Gastroesophageal sphincter (tissue), 4 donors: ENCODE data around the gene KERA. TPM values are rescaled to one million over a fixed set of nuclear protein-coding genes. Genes with fewer than 3 reads are reported as not detected.

Experiments
- ATAC-seq: fragments of 150-250 bp; one replicate; pipeline ENCODE4 v1.9.1; 2016; ENCODE audit warnings: mild to moderate bottlenecking, moderate library complexity
- H3K27ac ChIP-seq, 4 donors: fragments of 200-600 bp; sonication (generic) in 3 of 4; 1 replicate in 3 of 4; 2 replicates in 1 of 4; pipeline ENCODE4 v1.5.1; 2016 to 2019
- H3K27me3 ChIP-seq: fragments of 200-600 bp; sonication (generic); one replicate; pipeline ENCODE4 v1.5.1; 2019
- H3K36me3 ChIP-seq, 2 donors: fragments of 200-600 bp; sonication (generic); one replicate each; pipeline ENCODE4 v1.5.1; 2019; ENCODE audit warnings: control low read depth in 1 of 2
- H3K4me1 ChIP-seq, 3 donors: fragments of 200-600 bp; sonication (generic); 1 replicate in 2 of 3; 2 replicates in 1 of 3; pipeline ENCODE4 v1.5.1; 2016 to 2019; ENCODE audit warnings: control low read depth in 2 of 3
- H3K4me3 ChIP-seq, 2 donors: fragments of 200-600 bp; sonication (generic); one replicate each; pipeline ENCODE4 v1.5.1; 2019; ENCODE audit warnings: mild to moderate bottlenecking in 1 of 2, moderate library complexity in 1 of 2
- H3K9me3 ChIP-seq, 3 donors: fragments of 200-600 bp; sonication (generic); one replicate each; pipeline ENCODE4 v1.5.1; 2017 to 2019; ENCODE audit warnings: control low read depth in 2 of 3
- CTCF ChIP-seq, 4 experiments: fragments of 200-600 bp in 2 of 4; fragments of 450-650 bp in 2 of 4; sonication (generic) in 1 of 4; IDR thresholded peaks; one replicate each; pipeline ENCODE4 v1.5.1; 2017 to 2019; ENCODE audit warnings: antibody characterized with exemption in 4 of 4, mild to moderate bottlenecking in 2 of 4, moderate library complexity in 2 of 4
- EP300 ChIP-seq: sonication (generic); formaldehyde crosslinking; IDR thresholded peaks from one replicate; pipeline ENCODE4 v1.6.1; 2017; ENCODE audit warnings: antibody characterized with exemption, mild to moderate bottlenecking
- POLR2A ChIP-seq, 2 donors: fragments of 450-650 bp; IDR thresholded peaks; one replicate each; pipeline ENCODE4 v1.6.1; 2017; ENCODE audit warnings: antibody characterized with exemption in 2 of 2, mild to moderate bottlenecking in 2 of 2, moderate library complexity in 1 of 2
- POLR2AphosphoS5 ChIP-seq: sonication (generic); formaldehyde crosslinking; IDR thresholded peaks from one replicate; pipeline ENCODE4 v1.6.1; 2017; ENCODE audit warnings: antibody characterized with exemption
- WGBS, 2 donors: methylation state at CpG; one replicate each; pipeline ENCODE4 v1.1.5; 2018; ENCODE audit warnings: low coverage in 1 of 2; 5-methylcytosine and 5-hydroxymethylcytosine counted together
- total RNA-seq, 4 donors: library from RNA; depleted of rRNA; stranded (reverse); fragments of >200 nt; gene quantifications; one replicate each; pipeline ENCODE4 v1.1.0, GENCODE V29; 2016

The KERA gene
- total RNA-seq, 4 donors from 2014 or later = not detected

GRCh38 chr12:91065396-91065795, 7.6 kb upstream of the KERA start:
- Histone ChIP-seq H3K27me3 (no peaks in the 10 kb centered on the region), H3K4me3 (no peak overlapping the region), H3K4me1 (no peaks in the 10 kb centered on the region), H3K9me3 (no peaks in the 10 kb centered on the region), H3K27ac (no peak overlapping the region), H3K36me3 (no peaks in the 10 kb centered on the region)
- TF ChIP-seq EP300 (no peak), POLR2AphosphoS5 (no peak), CTCF (IDR thresholded peaks at IDR 0.05) (no peak), POLR2A (IDR thresholded peaks at IDR 0.05) (no peak)
- ATAC-seq = no peak
- WGBS, 2 donors = 74 to 76% methylated on average over 2 to 3 of the region's 3 CpGs

- no peaks in the 10 kb centered on the region for H3K36me3 ChIP-seq
- H3K27ac ChIP-seq = no peak overlapping the region
- no peak for ATAC-seq
- no peak overlapping the region for H3K4me3 ChIP-seq
- WGBS, 2 donors = 88 to 92% methylated on average over 3 of the region's 3 CpGs
- no peaks in the 10 kb centered on the region for H3K4me1 ChIP-seq
- H3K27me3 ChIP-seq = no peaks in the 10 kb centered on the region
- H3K9me3 ChIP-seq = no peaks in the 10 kb centered on the region
- TF ChIP-seq EP300 (no peak), POLR2AphosphoS5 (no peak), CTCF (IDR thresholded peaks at IDR 0.05) (no peak), POLR2A (IDR thresholded peaks at IDR 0.05) (no peak)
Observed at GRCh38 chr12:91064640-91065039, 6.8 kb upstream of the KERA start.

GRCh38 chr12:91061091-91061490, 3.3 kb upstream of the KERA start:
- Histone ChIP-seq H3K4me1 (no peaks in the 10 kb centered on the region), H3K36me3 (no peaks in the 10 kb centered on the region), H3K9me3 (no peaks in the 10 kb centered on the region), H3K27ac (no peak overlapping the region), H3K27me3 (no peaks in the 10 kb centered on the region), H3K4me3 (no peak overlapping the region)
- no peak for ATAC-seq
- 78 to 91% methylated on average over 1 of the region's 1 CpG for WGBS, 2 donors
- TF ChIP-seq CTCF (IDR thresholded peaks at IDR 0.05) (no peak), POLR2AphosphoS5 (no peak), EP300 (no peak)

- Histone ChIP-seq H3K27me3 (no peaks in the 10 kb centered on the region), H3K27ac (no peak overlapping the region), H3K4me3 (no peak overlapping the region), H3K4me1 (peaks cover 0 to 5% (median 0%) of the 10 kb centered on the region in 3 donors), H3K9me3 (no peaks in the 10 kb centered on the region), H3K36me3 (no peaks in the 10 kb centered on the region)
- TF ChIP-seq CTCF (IDR thresholded peaks at IDR 0.05) (no peak), POLR2A (IDR thresholded peaks at IDR 0.05) (no peak), POLR2AphosphoS5 (no peak), EP300 (no peak)
- ATAC-seq = no peak
Observed at GRCh38 chr12:91059211-91059610, 1.4 kb upstream of the KERA start.

GRCh38 chr12:91058786-91059185, 962 bp upstream of the KERA start:
- Histone ChIP-seq H3K27me3 (no peaks in the 10 kb centered on the region), H3K36me3 (no peaks in the 10 kb centered on the region), H3K4me1 (peaks cover 0 to 9% (median 0%) of the 10 kb centered on the region in 3 donors), H3K27ac (no peak overlapping the region), H3K4me3 (no peak overlapping the region), H3K9me3 (no peaks in the 10 kb centered on the region)
- TF ChIP-seq EP300 (no peak), POLR2AphosphoS5 (no peak), CTCF (IDR thresholded peaks at IDR 0.05) (no peak)
- no peak for ATAC-seq
- 15% methylated on average over 1 of the region's 1 CpG; no CpG with 5 or more reads in 1 of the 2 donors for WGBS, 2 donors
